ENCODE data around the gene NTPCR. TPM values are rescaled to one million over a fixed set of nuclear protein-coding genes. Genes with fewer than 3 reads are reported as not detected.
"Not testable (repeated sequence)": the region's sequence is repeated elsewhere in the genome, so short reads cannot be mapped to it uniquely, and the experiment has no call there.

NTPCR gene
- total RNA-seq, 4 donors from 2014 or later: 13.5 to 53.3 (median 37.2) TPM

GRCh38 chr1:232908831-232909230 is 41.6 kb upstream of the NTPCR start:
- H3K9me3 ChIP-seq: no peaks in the 10 kb centered on the region
- in situ Hi-C loops (cut with MboI; ENCODE audit: low pct_ligation_motif_present in 1 of 4, low pct_unique_long_range_greater_than_20kb in 1 of 4, low sequenced_read_pairs in 3 of 4) (no loop called here), intact Hi-C loops (cut with DNase I; ENCODE audit: low total_unique reads) (no loop called here)
- peaks cover 0 to 28% (median 5%) of the 10 kb centered on the region in 4 donors for H3K4me1 ChIP-seq
- H3K4me3 ChIP-seq: no peak overlapping the region
- H3K36me3 ChIP-seq: no peaks in the 10 kb centered on the region
- WGBS, 2 donors (ENCODE audit: low coverage in 1 of 2): 89 to 91% methylated on average over 2 to 7 of the region's 7 CpGs
- H3K27me3 ChIP-seq: no peaks in the 10 kb centered on the region
- TF ChIP-seq POLR2A (IDR thresholded peaks at IDR 0.05): no peak
- no peak for TF ChIP-seq CTCF (IDR thresholded peaks at IDR 0.05)
- no peak for TF ChIP-seq EP300 (IDR thresholded peaks at IDR 0.05; ENCODE audit: low read depth)
- no peak for TF ChIP-seq POLR2AphosphoS5 (IDR thresholded peaks at IDR 0.05)
- H3K27ac ChIP-seq: no peak overlapping the region
- no peak for DNase-seq

GRCh38 chr1:232909752-232910151 is 40.7 kb upstream of the NTPCR start:
- H3K36me3 ChIP-seq: no peaks in the 10 kb centered on the region
- no peaks in the 10 kb centered on the region for H3K27me3 ChIP-seq
- intact Hi-C loops (cut with DNase I; ENCODE audit: low total_unique reads) (no loop called here), in situ Hi-C loops (cut with MboI; ENCODE audit: low pct_ligation_motif_present in 1 of 4, low pct_unique_long_range_greater_than_20kb in 1 of 4, low sequenced_read_pairs in 3 of 4) (no loop called here)
- peaks cover 0 to 19% (median 2%) of the 10 kb centered on the region in 4 donors for H3K4me1 ChIP-seq
- no peak for TF ChIP-seq POLR2A (IDR thresholded peaks at IDR 0.05)
- H3K27ac ChIP-seq: no peak overlapping the region
- H3K4me3 ChIP-seq: no peak overlapping the region
- no peak for DNase-seq
- 65 to 85% methylated on average over 4 of the region's 4 CpGs for WGBS, 2 donors (ENCODE audit: low coverage in 1 of 2)
- H3K9me3 ChIP-seq: no peaks in the 10 kb centered on the region

- in situ Hi-C loops (cut with MboI; ENCODE audit: low pct_ligation_motif_present in 1 of 4, low pct_unique_long_range_greater_than_20kb in 1 of 4, low sequenced_read_pairs in 3 of 4) (no loop called here), intact Hi-C loops (cut with DNase I; ENCODE audit: low total_unique reads) (no loop called here)
- Histone ChIP-seq H3K4me1 (peaks cover 0 to 10% (median 0%) of the 10 kb centered on the region in 4 donors), H3K36me3 (no peaks in the 10 kb centered on the region), H3K27me3 (no peaks in the 10 kb centered on the region), H3K9me3 (no peaks in the 10 kb centered on the region), H3K27ac (no peak overlapping the region), H3K4me3 (no peak overlapping the region)
- 62 to 85% methylated on average over 5 of the region's 5 CpGs for WGBS, 2 donors (ENCODE audit: low coverage in 1 of 2)
- DNase-seq: no peak
- TF ChIP-seq POLR2A (IDR thresholded peaks at IDR 0.05) (no peak), EP300 (IDR thresholded peaks at IDR 0.05; ENCODE audit: low read depth) (no peak), POLR2AphosphoS5 (IDR thresholded peaks at IDR 0.05) (no peak), CTCF (IDR thresholded peaks at IDR 0.05) (no peak)
Observed at GRCh38 chr1:232911027-232911599, 39.3 kb upstream of the NTPCR start.

- Histone ChIP-seq H3K4me3 (no peak overlapping the region), H3K9me3 (no peaks in the 10 kb centered on the region), H3K4me1 (peaks cover 0 to 10% (median 0%) of the 10 kb centered on the region in 4 donors), H3K36me3 (no peaks in the 10 kb centered on the region), H3K27ac (no peak overlapping the region), H3K27me3 (no peaks in the 10 kb centered on the region)
- intact Hi-C loops (cut with DNase I; ENCODE audit: low total_unique reads) (no loop called here), in situ Hi-C loops (cut with MboI; ENCODE audit: low pct_ligation_motif_present in 1 of 4, low pct_unique_long_range_greater_than_20kb in 1 of 4, low sequenced_read_pairs in 3 of 4) (no loop called here)
- TF ChIP-seq EP300 (IDR thresholded peaks at IDR 0.05; ENCODE audit: low read depth): no peak
- TF ChIP-seq CTCF (IDR thresholded peaks at IDR 0.05): no peak
- TF ChIP-seq POLR2AphosphoS5 (IDR thresholded peaks at IDR 0.05): no peak
- no peak for DNase-seq
- 71% methylated on average over 3 of the region's 3 CpGs; no CpG with 5 or more reads in 1 of the 2 donors for WGBS, 2 donors (ENCODE audit: low coverage in 1 of 2)
Observed at GRCh38 chr1:232912845-232913580, 37.4 kb upstream of the NTPCR start.

- in situ Hi-C loops (cut with MboI; ENCODE audit: low pct_ligation_motif_present in 1 of 4, low pct_unique_long_range_greater_than_20kb in 1 of 4, low sequenced_read_pairs in 3 of 4); H3K9me3 ChIP-seq: not testable (repeated sequence)
Observed at GRCh38 chr1:232914271-232914670, 36.1 kb upstream of the NTPCR start.

More at GRCh38 chr1:232914271-232914670, 36.1 kb upstream of the NTPCR start:
- DNase-seq; H3K27me3 ChIP-seq; intact Hi-C loops (cut with DNase I; ENCODE audit: low total_unique reads); H3K4me1 ChIP-seq; H3K36me3 ChIP-seq; H3K4me3 ChIP-seq; H3K27ac ChIP-seq: not testable (repeated sequence)
- 90 to 94% methylated on average over 1 to 2 of the region's 2 CpGs for WGBS, 2 donors (ENCODE audit: low coverage in 1 of 2)

All from transverse colon (tissue), 4 donors.